Left lung (tissue), 10 donors: ENCODE data around the gene PPP2R5D. TPM values are rescaled to one million over a fixed set of nuclear protein-coding genes. Genes with fewer than 3 reads are reported as not detected.

Experiments
- ATAC-seq: fragments of 200-7000 bp; cut with Tn5 transposase; one replicate; pipeline ENCODE4 v1.9.1; 2020; ENCODE audit warnings: moderate library complexity
- DNase-seq, 4 donors: peaks; one replicate each; pipeline ENCODE4 v3.0.0-alpha.2; 2013 to 2020
- H3K27ac ChIP-seq, 2 donors: fragments of 200-600 bp; sonication (generic) in 1 of 2; one replicate each; pipeline versions ENCODE4 v1.5.0 to v1.8.0; 2020 to 2021
- H3K27me3 ChIP-seq, 2 donors: fragments of 200-600 bp; sonication (generic) in 1 of 2; one replicate each; pipeline versions ENCODE4 v1.5.0 to v1.8.0; 2020 to 2021
- H3K36me3 ChIP-seq, 2 donors: fragments of 200-600 bp; sonication (generic) in 1 of 2; one replicate each; pipeline versions ENCODE4 v1.5.0 to v1.8.0; 2020 to 2021
- H3K4me1 ChIP-seq, 2 donors: fragments of 200-600 bp; one replicate each; pipeline ENCODE4 v1.8.0; 2021
- H3K4me3 ChIP-seq, 2 donors: fragments of 200-600 bp; sonication (generic) in 1 of 2; one replicate each; pipeline versions ENCODE4 v1.5.0 to v1.8.0; 2020 to 2021; ENCODE audit warnings: mild to moderate bottlenecking in 1 of 2
- H3K9me3 ChIP-seq, 2 donors: fragments of 200-600 bp; sonication (generic) in 1 of 2; one replicate each; pipeline versions ENCODE4 v1.5.0 to v1.8.0; 2020 to 2021
- intact Hi-C, 2 donors: fragments of 100-400 bp; cut with DNase I; formaldehyde crosslinking; loops; one replicate each; pipeline versions ENCODE4 v1.11.2 to v1.14.2; 2022
- polyA plus RNA-seq, 6 donors: library from polyadenylated mRNA; unstranded; fragments of 120-200 nt; gene quantifications; one replicate each; pipeline ENCODE4 v1.2.1, GENCODE V29; 2013; ENCODE audit not compliant: insufficient read length in 6 of 6
- total RNA-seq, 2 donors: library from RNA; stranded (reverse); fragmentation: NEBNext Ultra II Directional; extraction: Animal tissue kit (Norgen Biotek cat#: 25700); gene quantifications; one replicate each; pipeline ENCODE4 v1.2.1, GENCODE V29; 2021
- TF ChIP-seq, protein P1 (sequence below), 2 donors: fragments of 200-600 bp; sonication (generic) in 1 of 2; IDR thresholded peaks; one replicate each; pipeline versions ENCODE4 v1.5.0 to v1.8.0; 2021; ENCODE audit warnings: antibody characterized with exemption in 2 of 2
- donor health status: DM: no; HTN: yes; CAD: no.
- donor health status: DM: no; HTN: no; CAD: no.

The PPP2R5D gene
- total and polyA plus RNA-seq, 8 donors = 30.0 to 76.3 (median 62.3) TPM

DNA sequence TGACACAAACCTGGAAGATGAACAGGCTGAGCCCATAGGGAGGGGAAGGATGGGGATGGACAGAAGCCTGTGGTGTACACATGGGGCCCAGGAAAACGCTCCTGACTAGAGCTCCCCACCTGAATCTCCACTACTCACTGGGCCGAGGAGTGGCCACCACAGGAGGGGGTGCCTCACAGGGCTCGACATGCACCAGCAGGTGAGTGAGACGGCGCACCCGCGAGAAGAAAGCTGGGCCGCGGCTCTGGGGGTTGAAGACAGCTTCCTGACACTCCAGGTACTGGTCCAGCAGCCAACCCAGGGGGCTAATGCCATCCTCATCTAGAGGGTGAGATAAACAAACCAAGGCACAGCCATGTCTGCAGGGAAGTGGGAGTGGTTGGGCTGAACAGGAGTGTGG lies 58.9 kb downstream of the PPP2R5D start:
- Histone ChIP-seq H3K4me3 (no peak overlapping the region), H3K27me3 (no peaks in the 10 kb centered on the region), H3K9me3 (no peaks in the 10 kb centered on the region), H3K4me1 (no peaks in the 10 kb centered on the region), H3K36me3 (peaks cover 0 to 94% of the 10 kb centered on the region in 2 donors), H3K27ac (no peak overlapping the region)
- no peak for DNase-seq
- intact Hi-C loops = no loop called here
- TF ChIP-seq, protein P1, sequence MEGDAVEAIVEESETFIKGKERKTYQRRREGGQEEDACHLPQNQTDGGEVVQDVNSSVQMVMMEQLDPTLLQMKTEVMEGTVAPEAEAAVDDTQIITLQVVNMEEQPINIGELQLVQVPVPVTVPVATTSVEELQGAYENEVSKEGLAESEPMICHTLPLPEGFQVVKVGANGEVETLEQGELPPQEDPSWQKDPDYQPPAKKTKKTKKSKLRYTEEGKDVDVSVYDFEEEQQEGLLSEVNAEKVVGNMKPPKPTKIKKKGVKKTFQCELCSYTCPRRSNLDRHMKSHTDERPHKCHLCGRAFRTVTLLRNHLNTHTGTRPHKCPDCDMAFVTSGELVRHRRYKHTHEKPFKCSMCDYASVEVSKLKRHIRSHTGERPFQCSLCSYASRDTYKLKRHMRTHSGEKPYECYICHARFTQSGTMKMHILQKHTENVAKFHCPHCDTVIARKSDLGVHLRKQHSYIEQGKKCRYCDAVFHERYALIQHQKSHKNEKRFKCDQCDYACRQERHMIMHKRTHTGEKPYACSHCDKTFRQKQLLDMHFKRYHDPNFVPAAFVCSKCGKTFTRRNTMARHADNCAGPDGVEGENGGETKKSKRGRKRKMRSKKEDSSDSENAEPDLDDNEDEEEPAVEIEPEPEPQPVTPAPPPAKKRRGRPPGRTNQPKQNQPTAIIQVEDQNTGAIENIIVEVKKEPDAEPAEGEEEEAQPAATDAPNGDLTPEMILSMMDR (IDR thresholded peaks at IDR 0.05) = no peak
- no peak for ATAC-seq

DNA sequence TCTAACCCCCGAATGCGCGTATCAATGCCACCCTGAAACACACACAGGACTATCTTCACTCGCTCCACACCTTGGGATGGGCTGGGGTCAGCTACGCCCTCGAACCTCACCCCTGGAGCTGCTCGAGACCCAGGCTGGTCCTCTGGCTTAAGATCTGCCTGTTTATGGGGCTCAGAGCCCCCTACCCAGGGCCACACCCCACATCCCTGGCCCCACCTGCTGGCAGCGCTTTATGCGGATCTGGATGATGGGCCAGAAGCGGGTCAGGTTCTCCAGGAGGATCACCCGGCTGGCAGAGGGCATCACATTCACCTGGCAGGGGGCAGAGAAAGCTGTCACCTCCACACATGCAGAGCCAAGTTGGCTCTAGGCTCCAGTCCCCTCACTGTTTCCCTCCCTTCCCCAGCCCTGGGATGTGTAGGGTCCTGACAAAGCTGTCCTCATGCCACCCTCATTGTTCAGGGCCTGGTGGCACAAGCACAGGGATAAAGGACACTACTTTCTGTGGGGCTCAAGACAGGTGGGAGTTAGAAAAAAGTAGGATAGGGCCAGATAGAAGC lies 61.1 kb downstream of the PPP2R5D start:
- intact Hi-C loops = no loop called here
- Histone ChIP-seq H3K4me1 (no peaks in the 10 kb centered on the region), H3K27ac (no peak overlapping the region), H3K27me3 (no peaks in the 10 kb centered on the region), H3K36me3 (peaks cover 0 to 91% of the 10 kb centered on the region in 2 donors), H3K4me3 (no peak overlapping the region), H3K9me3 (no peaks in the 10 kb centered on the region)
- TF ChIP-seq, protein P1 (IDR thresholded peaks at IDR 0.05) = no peak
- ATAC-seq = no peak
- no peak for DNase-seq

DNA sequence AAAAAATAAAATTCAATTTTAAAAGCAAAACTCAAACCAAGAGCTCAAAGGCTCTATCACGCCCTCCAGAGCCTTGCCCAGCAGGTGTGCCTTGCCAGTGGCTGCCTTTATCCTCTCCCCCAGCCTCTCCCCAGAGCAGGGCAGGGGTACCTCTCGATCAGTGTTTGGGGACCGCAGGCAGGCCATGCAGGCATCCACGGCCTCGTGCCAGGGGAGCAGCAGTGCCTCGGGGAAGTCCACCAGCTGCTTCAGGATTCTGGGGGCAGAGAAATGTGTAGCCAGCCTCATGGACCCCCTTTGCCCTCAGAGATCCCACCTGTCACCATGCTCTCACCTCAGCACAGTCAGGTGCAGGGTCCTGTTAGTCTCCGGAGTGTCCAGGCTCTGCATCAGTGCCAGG lies 63.6 kb downstream of the PPP2R5D start:
- intact Hi-C loops = no loop called here
- no peak for ATAC-seq
- TF ChIP-seq, protein P1 (IDR thresholded peaks at IDR 0.05) = no peak
- Histone ChIP-seq H3K4me3 (no peak overlapping the region), H3K27me3 (no peaks in the 10 kb centered on the region), H3K9me3 (no peaks in the 10 kb centered on the region), H3K27ac (no peak overlapping the region), H3K36me3 (peaks cover 0 to 77% of the 10 kb centered on the region in 2 donors), H3K4me1 (peaks cover 8 to 12% of the 10 kb centered on the region in 2 donors)
- DNase-seq = no peak

GRCh38 chr6:43050981-43051380 lies 66.6 kb downstream of the PPP2R5D start:
- TF ChIP-seq, protein P1 (IDR thresholded peaks at IDR 0.05) = no peak
- H3K4me3 ChIP-seq = no peak overlapping the region
- intact Hi-C loops = no loop called here
- peaks cover 8 to 24% of the 10 kb centered on the region in 2 donors for H3K4me1 ChIP-seq
- H3K27me3 ChIP-seq = no peaks in the 10 kb centered on the region
- H3K27ac ChIP-seq = no peak overlapping the region
- no peaks in the 10 kb centered on the region for H3K9me3 ChIP-seq
- DNase-seq = no peak
- H3K36me3 ChIP-seq = peaks cover 0 to 62% of the 10 kb centered on the region in 2 donors
- no peak for ATAC-seq

DNA sequence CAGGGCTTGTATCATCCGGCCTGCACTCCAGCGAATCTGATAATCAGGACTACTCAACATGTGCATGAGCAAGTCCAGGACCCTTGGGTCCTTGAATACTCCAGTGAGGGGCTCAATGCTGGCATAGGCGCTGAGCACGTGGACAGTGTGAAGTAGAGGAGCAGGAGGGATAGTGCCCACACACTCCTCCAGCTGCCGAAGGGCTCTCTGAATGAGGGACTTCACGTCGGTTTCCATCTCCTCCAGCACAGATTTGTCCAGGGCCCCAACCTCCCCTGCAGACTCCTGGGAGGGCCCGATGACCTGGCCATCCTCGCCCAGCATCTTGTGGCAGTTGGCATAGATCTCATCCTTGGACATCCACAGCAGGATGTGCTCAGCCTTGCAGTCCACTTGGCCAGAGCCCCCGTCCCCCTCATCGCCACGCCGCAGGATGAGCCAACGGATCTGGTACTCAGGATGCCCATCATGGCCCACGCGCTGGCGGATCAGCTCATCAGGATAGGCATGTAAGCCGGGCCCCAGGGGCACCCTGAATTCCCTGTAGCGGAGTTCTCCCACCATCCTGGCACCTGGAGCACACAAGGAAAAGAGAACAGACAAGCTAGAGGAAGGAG lies 68.0 kb downstream of the PPP2R5D start:
- Histone ChIP-seq H3K27me3 (no peaks in the 10 kb centered on the region), H3K4me3 (peak overlapping the region in 1 of 2 donors; percentile 75), H3K36me3 (peaks cover 0 to 62% of the 10 kb centered on the region in 2 donors), H3K4me1 (peaks cover 8 to 24% of the 10 kb centered on the region in 2 donors), H3K27ac (peak overlapping the region in 1 of 2 donors; percentile 95), H3K9me3 (no peaks in the 10 kb centered on the region)
- ATAC-seq = no peak
- peak in 1 of 4 donors; percentile 77 for DNase-seq
- intact Hi-C loops = no loop called here
- TF ChIP-seq, protein P1 (IDR thresholded peaks at IDR 0.05) = no peak
